CD14-positive monocyte (primary cell): ENCODE data around the gene SPTBN5. TPM values are rescaled to one million over a fixed set of nuclear protein-coding genes. Genes with fewer than 3 reads are reported as not detected.

Experiments used
- DNase-seq, 3 donors: peaks; one replicate each; pipeline ENCODE4 v3.0.0-alpha.2; 2011 to 2022
- H2AFZ ChIP-seq: 2 replicates; pipeline ENCODE4 v1.6.0; 2012; ENCODE audit warnings: mild to moderate bottlenecking, low read depth, low read length, inconsistent platforms; ENCODE audit not compliant: insufficient read depth, poor library complexity, severe bottlenecking
- H3K27ac ChIP-seq, 2 donors: 1 replicate in 1 of 2; 2 replicates in 1 of 2; pipeline ENCODE4 v1.5.1; 2012 to 2013; ENCODE audit warnings: low read length in 2 of 2, control low read depth in 1 of 2, inconsistent platforms in 1 of 2, low read depth in 1 of 2, mild to moderate bottlenecking in 1 of 2
- H3K27me3 ChIP-seq, 2 donors: one replicate each; pipeline versions ENCODE4 v1.6.0 to v1.6.1; 2011 to 2013; ENCODE audit warnings: low read length in 2 of 2; ENCODE audit not compliant: control insufficient read depth in 2 of 2, insufficient read depth in 2 of 2
- H3K36me3 ChIP-seq, 2 donors: replicated peaks in 1 of 2; 1 replicate in 1 of 2; 2 replicates in 1 of 2; pipeline versions ENCODE4 v1.5.1 to v1.6.1; 2012 to 2013; ENCODE audit warnings: low read length in 2 of 2, control low read depth in 1 of 2, inconsistent platforms in 1 of 2, mild to moderate bottlenecking in 1 of 2; ENCODE audit not compliant: insufficient read depth in 2 of 2, control insufficient read depth in 1 of 2
- H3K4me1 ChIP-seq, 2 donors: 1 replicate in 1 of 2; 2 replicates in 1 of 2; pipeline versions ENCODE4 v1.5.1 to v1.6.1; 2012 to 2013; ENCODE audit warnings: low read length in 2 of 2, control low read depth in 1 of 2, inconsistent platforms in 1 of 2, mild to moderate bottlenecking in 1 of 2, moderate library complexity in 1 of 2; ENCODE audit not compliant: insufficient read depth in 2 of 2, control insufficient read depth in 1 of 2
- H3K4me2 ChIP-seq: replicated peaks from 2 replicates; pipeline ENCODE3; 2012; ENCODE audit warnings: low read length, moderate library complexity, mild to moderate bottlenecking; ENCODE audit not compliant: poor library complexity, severe bottlenecking; ENCODE audit errors: extremely low read depth
- H3K4me3 ChIP-seq, 3 experiments: fragments of 200-600 bp in 1 of 3; sonication (generic) in 1 of 3; replicated peaks in 1 of 3; 1 replicate in 2 of 3; 2 replicates in 1 of 3; pipeline ENCODE4 v1.5.1; 2011 to 2013; ENCODE audit warnings: low read length in 3 of 3, mild to moderate bottlenecking in 3 of 3, control low read depth in 2 of 3, low read depth in 2 of 3, inconsistent platforms in 1 of 3, moderate library complexity in 1 of 3
- H3K79me2 ChIP-seq: 2 replicates; pipeline ENCODE4 v1.6.0; 2012; ENCODE audit warnings: mild to moderate bottlenecking, control low read depth, inconsistent platforms, low read length, moderate library complexity; ENCODE audit not compliant: insufficient read depth
- H3K9ac ChIP-seq: 2 replicates; pipeline ENCODE4 v1.6.0; 2017; ENCODE audit warnings: low read length, mild to moderate bottlenecking; ENCODE audit not compliant: insufficient read depth, poor library complexity, severe bottlenecking
- H3K9me3 ChIP-seq, 2 donors: replicated peaks in 1 of 2; 1 replicate in 1 of 2; 2 replicates in 1 of 2; pipeline versions ENCODE4 v1.5.1 to v1.6.1; 2012 to 2013; ENCODE audit warnings: low read length in 2 of 2, control low read depth in 1 of 2; ENCODE audit not compliant: control insufficient read depth in 1 of 2, insufficient read depth in 1 of 2
- H4K20me1 ChIP-seq: 2 replicates; pipeline ENCODE4 v1.6.0; 2012; ENCODE audit warnings: mild to moderate bottlenecking, low read length, control low read depth, moderate library complexity; ENCODE audit not compliant: insufficient read depth
- H3K27ac Mint-ChIP-seq, 7 donors: one replicate each; pipeline ENCODE4 v1.8.0; 2020; ENCODE audit warnings: mild to moderate bottlenecking in 7 of 7, mixed read lengths in 7 of 7, moderate library complexity in 6 of 7, inconsistent platforms in 2 of 7
- H3K27me3 Mint-ChIP-seq, 3 donors: one replicate each; pipeline ENCODE4 v1.8.0; 2021 to 2022; ENCODE audit warnings: low read depth in 3 of 3, mild to moderate bottlenecking in 3 of 3, mixed read lengths in 3 of 3, moderate library complexity in 3 of 3, inconsistent platforms in 1 of 3
- H3K36me3 Mint-ChIP-seq, 2 donors: one replicate each; pipeline ENCODE4 v1.8.0; 2020; ENCODE audit warnings: mixed read lengths in 2 of 2, inconsistent platforms in 1 of 2, mild to moderate bottlenecking in 1 of 2
- H3K4me1 Mint-ChIP-seq: one replicate; pipeline ENCODE4 v1.8.0; 2020; ENCODE audit warnings: mild to moderate bottlenecking, mixed read lengths
- H3K4me3 Mint-ChIP-seq, 2 donors: one replicate each; pipeline ENCODE4 v1.8.0; 2020; ENCODE audit warnings: mild to moderate bottlenecking in 2 of 2, mixed read lengths in 2 of 2, moderate library complexity in 1 of 2
- H3K9me3 Mint-ChIP-seq, 7 donors: one replicate each; pipeline ENCODE4 v1.8.0; 2020 to 2022; ENCODE audit warnings: mixed read lengths in 7 of 7, mild to moderate bottlenecking in 6 of 7, moderate library complexity in 6 of 7, inconsistent platforms in 2 of 7
- WGBS: methylation state at CpG from one replicate; pipeline ENCODE4 v1.1.5; 2013; ENCODE audit warnings: missing lambda C conversion rate; ENCODE audit not compliant: insufficient coverage; 5-methylcytosine and 5-hydroxymethylcytosine counted together
- intact Hi-C, 2 donors: fragments of 100-400 bp; cut with micrococcal nuclease; formaldehyde crosslinking; loops; one replicate each; pipeline versions ENCODE4 v1.15.0 to v1.15.1; 2023
- polyA plus RNA-seq, 3 donors: library from polyadenylated mRNA; depleted of rRNA in 1 of 3; unstranded in 2 of 3; stranded (reverse) in 1 of 3; fragments of 300-500 nt in 2 of 3; fragments of >200 nt in 1 of 3; fragmentation: Illumina TruSeq in 2 of 3; gene quantifications; 1 replicate in 2 of 3; 2 replicates in 1 of 3; pipeline ENCODE4 v1.2.3, GENCODE V29; 2012 to 2021
- TF ChIP-seq, protein P1 (sequence below): fragments of 200-600 bp; IDR thresholded peaks from one replicate; pipeline ENCODE4 v1.8.0; 2022; ENCODE audit warnings: antibody characterized with exemption, mild to moderate bottlenecking

The SPTBN5 gene
- polyA plus RNA-seq, 3 donors: 0.29 TPM; not detected in 2

GRCh38 chr15:41822957-41823356, 70.9 kb downstream of the SPTBN5 start:
- no peak for DNase-seq
- Mint-ChIP-seq H3K4me3 (no peak overlapping the region), H3K4me1 (peaks cover 1% of the 10 kb centered on the region), H3K27ac (no peak overlapping the region), H3K9me3 (no peaks in the 10 kb centered on the region), H3K36me3 (peaks cover 62 to 76% of the 10 kb centered on the region in 2 donors), H3K27me3 (peaks cover 7 to 17% (median 9%) of the 10 kb centered on the region in 3 donors)
- H3K27me3 ChIP-seq: peaks cover 0 to 3% of the 10 kb centered on the region in 2 donors
- no peaks in the 10 kb centered on the region for H4K20me1 ChIP-seq
- H3K4me3 ChIP-seq: no peak overlapping the region
- no peaks in the 10 kb centered on the region for H3K9me3 ChIP-seq
- 95% methylated on average over 6 of the region's 6 CpGs for WGBS
- H3K79me2 ChIP-seq: no peaks in the 10 kb centered on the region
- H2AFZ ChIP-seq: no peak overlapping the region
- TF ChIP-seq, protein P1, sequence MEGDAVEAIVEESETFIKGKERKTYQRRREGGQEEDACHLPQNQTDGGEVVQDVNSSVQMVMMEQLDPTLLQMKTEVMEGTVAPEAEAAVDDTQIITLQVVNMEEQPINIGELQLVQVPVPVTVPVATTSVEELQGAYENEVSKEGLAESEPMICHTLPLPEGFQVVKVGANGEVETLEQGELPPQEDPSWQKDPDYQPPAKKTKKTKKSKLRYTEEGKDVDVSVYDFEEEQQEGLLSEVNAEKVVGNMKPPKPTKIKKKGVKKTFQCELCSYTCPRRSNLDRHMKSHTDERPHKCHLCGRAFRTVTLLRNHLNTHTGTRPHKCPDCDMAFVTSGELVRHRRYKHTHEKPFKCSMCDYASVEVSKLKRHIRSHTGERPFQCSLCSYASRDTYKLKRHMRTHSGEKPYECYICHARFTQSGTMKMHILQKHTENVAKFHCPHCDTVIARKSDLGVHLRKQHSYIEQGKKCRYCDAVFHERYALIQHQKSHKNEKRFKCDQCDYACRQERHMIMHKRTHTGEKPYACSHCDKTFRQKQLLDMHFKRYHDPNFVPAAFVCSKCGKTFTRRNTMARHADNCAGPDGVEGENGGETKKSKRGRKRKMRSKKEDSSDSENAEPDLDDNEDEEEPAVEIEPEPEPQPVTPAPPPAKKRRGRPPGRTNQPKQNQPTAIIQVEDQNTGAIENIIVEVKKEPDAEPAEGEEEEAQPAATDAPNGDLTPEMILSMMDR: no peak
- peaks cover 6 to 7% of the 10 kb centered on the region in 2 donors for H3K4me1 ChIP-seq
- intact Hi-C loops: loop anchor here in 1 of 2 donors (10.0 kb wide), 1 partner anchor 82 kb away; no protein-coding TSS in a partner anchor
- peaks cover 45 to 80% of the 10 kb centered on the region in 2 donors for H3K36me3 ChIP-seq
- H3K4me2 ChIP-seq: no peak overlapping the region
- H3K27ac ChIP-seq: no peak overlapping the region
- no peak overlapping the region for H3K9ac ChIP-seq

DNA sequence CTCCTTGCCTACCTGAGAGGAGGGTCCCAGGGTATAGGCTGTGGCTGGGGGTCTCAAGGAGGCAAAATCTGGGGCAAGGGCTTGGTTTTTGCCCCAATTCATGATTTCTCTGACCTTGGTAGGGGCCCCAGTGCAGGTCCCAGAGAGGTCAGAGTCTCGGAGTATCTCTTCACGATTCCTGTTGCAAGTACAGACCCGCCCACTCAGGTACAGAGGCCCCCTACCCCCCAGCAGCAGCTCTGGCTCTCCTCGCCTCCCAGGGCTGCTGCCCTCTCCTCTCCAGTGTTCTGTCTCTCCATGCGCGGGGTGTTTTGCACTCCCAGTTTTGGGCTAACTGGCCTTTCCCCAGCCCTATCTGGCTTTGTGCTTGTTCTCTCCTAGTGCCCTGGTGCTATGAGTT, 71.4 kb downstream of the SPTBN5 start:
- H3K36me3 Mint-ChIP-seq: peaks cover 66 to 80% of the 10 kb centered on the region in 2 donors
- no peak for DNase-seq
- intact Hi-C loops: loop anchor here in 1 of 2 donors (10.0 kb wide), 1 partner anchor 82 kb away; no protein-coding TSS in a partner anchor
- peaks cover 0 to 3% of the 10 kb centered on the region in 2 donors for H3K27me3 ChIP-seq
- H3K9ac ChIP-seq: no peak overlapping the region
- no peaks in the 10 kb centered on the region for H3K79me2 ChIP-seq
- H3K27ac ChIP-seq: no peak overlapping the region
- TF ChIP-seq, protein P1: no peak
- H3K4me1 Mint-ChIP-seq: no peaks in the 10 kb centered on the region
- WGBS: 99% methylated on average over 6 of the region's 6 CpGs
- no peaks in the 10 kb centered on the region for H4K20me1 ChIP-seq
- H3K27me3 Mint-ChIP-seq: peaks cover 6 to 14% (median 9%) of the 10 kb centered on the region in 3 donors
- H3K4me1 ChIP-seq: peaks cover 4 to 5% of the 10 kb centered on the region in 2 donors
- no peak overlapping the region for H3K4me3 Mint-ChIP-seq
- no peaks in the 10 kb centered on the region for H3K9me3 ChIP-seq
- H3K9me3 Mint-ChIP-seq: no peaks in the 10 kb centered on the region
- no peak overlapping the region for H2AFZ ChIP-seq
- H3K27ac Mint-ChIP-seq: no peak overlapping the region
- no peak overlapping the region for H3K4me3 ChIP-seq
- no peak overlapping the region for H3K4me2 ChIP-seq
- H3K36me3 ChIP-seq: peaks cover 50 to 85% of the 10 kb centered on the region in 2 donors
